Stimulated activated CD4-positive, alpha-beta T cell treated with anti-CD3 and anti-CD28 coated beads, Interleukin-1b, Interleukin-23, amount 100 ng/mL, for 1 hour (primary cell): Measurements from ENCODE around the gene KRTAP10-12.
"Not testable (repeated sequence)": the region's sequence is repeated elsewhere in the genome, so short reads cannot be mapped to it uniquely, and the experiment has no call there.

Experiments
- DNase-seq, 2 donors: peaks; one replicate each; pipeline ENCODE4 v3.0.0-alpha.2; 2020; ENCODE audit warnings: low read depth in 2 of 2

Gene KRTAP10-12

DNA sequence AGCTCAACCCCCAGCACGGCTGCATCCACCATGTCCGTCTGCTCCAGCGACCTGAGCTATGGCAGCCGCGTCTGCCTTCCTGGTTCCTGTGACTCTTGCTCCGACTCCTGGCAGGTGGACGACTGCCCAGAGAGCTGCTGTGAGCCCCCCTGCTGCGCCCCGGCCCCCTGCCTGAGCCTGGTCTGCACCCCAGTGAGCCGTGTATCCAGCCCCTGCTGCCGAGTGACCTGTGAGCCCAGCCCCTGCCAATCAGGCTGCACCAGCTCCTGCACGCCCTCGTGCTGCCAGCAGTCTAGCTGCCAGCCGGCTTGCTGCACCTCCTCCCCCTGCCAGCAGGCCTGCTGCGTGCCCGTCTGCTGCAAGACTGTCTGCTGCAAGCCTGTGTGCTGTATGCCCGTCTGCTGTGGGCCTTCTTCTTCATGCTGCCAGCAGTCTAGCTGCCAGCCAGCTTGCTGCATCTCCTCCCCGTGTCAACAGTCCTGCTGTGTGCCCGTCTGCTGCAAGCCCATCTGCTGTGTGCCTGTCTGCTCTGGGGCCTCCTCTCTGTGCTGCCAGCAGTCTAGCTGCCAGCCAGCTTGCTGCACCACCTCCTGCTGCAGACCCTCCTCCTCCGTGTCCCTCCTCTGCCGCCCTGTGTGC is at the start of gene KRTAP10-12:
TSS of gene KRTAP10-12 (plus strand) at position 1 of the 639 bp plus-strand sequence. CDS start at position 31, 30 bp downstream.
- not testable (repeated sequence) for DNase-seq

- DNase-seq, result no peak
Observed at GRCh38 chr21:44647222-44647552, 49.8 kb upstream of the KRTAP10-12 start.

- DNase-seq, result no peak
Observed at GRCh38 chr21:44648557-44649311, 48.2 kb upstream of the KRTAP10-12 start.

DNA sequence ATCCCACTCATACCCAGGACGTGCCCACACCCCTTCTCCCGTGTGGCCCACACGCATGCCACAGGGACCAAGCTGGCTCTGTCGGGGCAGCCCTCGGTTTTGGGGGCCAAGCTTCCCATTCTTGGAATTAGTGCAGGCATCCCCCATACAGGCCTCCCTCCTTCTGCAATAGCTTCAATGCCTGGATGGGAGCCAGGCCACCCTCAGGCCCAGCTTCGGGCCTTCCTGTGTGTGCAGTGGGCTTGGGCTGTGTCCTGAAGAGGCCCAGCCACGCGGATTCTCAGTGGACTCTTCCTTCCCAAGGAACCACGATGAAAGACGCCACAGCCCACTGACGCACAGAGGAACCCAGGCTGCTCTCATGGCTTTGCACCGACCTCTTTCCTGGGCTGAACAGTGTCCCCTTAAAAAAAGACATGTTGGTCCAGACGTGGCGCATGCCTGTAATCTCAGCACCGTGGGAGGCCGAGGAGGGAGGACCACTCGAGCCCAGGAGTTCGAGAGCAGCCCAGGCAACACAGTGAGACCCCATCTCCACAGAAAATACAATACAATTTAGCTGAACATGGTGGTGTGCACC is 47.4 kb upstream of the KRTAP10-12 start:
- DNase-seq, result no peak

- DNase-seq, result no peak
Observed at GRCh38 chr21:44650265-44650972, 46.6 kb upstream of the KRTAP10-12 start.

DNA sequence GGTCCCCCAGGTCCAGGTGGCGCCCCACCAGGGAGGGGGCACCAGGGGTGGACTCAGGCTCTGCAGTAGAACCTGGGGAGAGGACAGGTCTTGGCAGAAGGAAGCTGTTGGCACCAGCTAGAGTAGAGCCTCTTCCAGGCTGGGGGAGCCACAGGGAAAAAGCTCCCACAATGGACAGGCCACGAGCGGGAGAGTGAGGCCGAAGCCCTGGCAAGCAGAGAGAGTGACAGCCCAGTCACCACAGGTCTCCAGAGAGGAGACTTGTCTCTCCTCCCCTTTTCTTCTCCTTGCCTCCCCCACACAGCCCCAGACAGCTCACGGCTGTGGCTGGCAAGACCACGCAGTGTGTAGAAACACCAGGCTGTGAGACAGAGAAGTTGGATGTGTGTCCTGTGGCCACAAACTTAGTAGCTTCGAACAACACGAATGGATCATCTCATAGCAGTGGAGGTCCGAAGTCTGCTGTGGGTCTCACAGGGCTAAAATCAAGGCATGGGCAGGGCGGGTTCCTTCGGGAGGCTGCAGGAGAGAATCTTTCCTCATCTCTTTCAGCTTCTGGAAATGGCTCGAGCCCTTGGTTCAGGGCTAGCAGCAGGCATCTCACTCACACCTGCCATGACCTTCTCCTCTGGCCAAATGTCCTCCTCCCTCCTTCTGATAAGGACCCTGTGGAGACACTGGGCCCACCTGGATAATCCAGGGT is 45.8 kb upstream of the KRTAP10-12 start:
- no peak for DNase-seq

- DNase-seq, result no peak
Observed at GRCh38 chr21:44653123-44653522, 43.8 kb upstream of the KRTAP10-12 start.

DNA sequence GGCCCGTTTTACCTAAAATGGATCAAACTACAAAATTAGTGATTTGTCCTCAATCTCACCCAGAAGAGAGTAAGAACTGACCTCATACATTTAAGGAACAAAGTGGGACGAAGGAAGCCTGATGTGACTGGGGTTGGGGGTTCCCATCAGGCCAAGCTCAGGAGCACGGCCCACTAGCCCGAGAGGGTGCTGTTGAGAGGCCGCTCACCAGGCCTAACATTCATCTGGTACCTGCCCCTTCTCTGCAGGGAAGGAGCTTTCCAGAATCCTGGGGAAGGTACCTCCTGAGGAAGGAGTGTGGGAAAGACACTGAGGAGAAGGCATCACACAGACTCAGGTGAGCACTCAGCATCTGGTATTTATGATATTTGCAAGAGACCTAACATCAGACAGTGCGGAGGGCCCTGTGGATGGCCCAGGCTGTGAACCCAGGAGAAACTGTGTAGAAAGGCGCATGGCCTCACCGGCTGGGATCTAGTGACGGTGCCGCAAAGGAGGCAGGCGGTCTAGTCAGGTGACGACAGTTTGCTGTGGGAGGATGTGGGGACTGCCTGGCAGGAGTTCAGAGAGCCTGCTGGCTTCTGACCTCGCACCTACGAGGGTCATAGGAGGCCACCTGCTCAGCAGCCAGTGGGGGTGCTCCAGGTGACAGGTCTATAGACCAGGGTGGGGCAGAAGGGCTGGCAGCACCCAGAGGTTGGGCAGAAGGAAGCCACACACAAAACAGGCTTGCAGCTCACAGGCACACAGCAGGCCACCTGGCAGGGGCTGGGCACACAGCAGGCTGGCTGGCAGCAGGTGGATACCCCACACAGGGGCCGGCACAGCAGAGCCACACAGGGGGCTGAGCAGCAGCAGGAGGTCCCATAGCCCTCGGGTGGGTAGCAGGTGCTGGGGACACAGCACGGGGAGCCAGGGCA is 43.1 kb upstream of the KRTAP10-12 start:
- peak in 1 of 2 donors; percentile 18 for DNase-seq

GRCh38 chr21:44654576-44655175 is 42.3 kb upstream of the KRTAP10-12 start, which contains the start of gene KRTAP12-4:
KRTAP12-4 (minus strand) TSS chr21:44654659; CDS start chr21:44654614, 45 bp downstream.
- DNase-seq, result no peak

GRCh38 chr21:44656868-44657267 is 40.1 kb upstream of the KRTAP10-12 start:
- no peak for DNase-seq

DNA sequence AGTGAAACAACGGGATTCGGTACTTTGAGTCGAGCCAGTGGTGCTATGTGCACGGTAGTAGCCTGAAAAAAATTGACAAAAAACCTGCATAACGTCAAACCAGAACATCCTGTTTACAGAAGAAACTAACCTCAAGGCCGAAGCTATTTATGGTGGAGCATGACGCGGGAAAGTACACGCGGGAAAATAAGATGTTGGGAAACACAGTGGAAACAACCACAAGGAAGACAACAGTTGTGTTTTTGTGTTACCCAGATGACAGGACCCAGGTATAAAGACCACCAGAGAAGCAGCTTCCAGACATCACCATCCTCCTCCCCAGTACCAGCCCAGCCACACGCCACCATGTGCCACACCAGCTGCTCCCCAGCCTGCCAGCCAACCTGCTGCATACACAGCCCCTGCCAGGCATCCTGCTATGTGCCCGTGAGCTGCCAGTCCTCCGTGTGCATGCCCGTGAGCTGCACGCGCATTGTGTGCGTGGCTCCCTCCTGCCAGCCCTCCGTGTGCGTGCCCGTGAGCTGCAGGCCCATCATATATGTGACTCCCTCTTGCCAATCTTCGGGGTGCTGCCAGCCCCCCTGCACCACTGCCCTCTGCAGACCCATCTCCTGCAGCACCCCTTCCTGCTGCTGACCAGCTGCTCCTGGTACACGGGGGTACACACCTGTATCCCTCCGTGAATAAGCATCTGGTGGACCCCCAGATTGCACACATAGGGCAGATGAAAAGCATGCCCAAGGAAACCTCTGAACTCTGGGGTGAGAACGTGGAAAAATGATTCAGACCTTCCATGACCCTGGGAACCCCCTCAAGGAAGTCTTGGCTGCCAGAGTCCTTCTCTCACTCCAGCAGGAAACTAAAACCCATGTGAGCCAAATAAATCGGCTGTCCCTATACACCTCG is 39.1 kb upstream of the KRTAP10-12 start, which contains the start of gene KRTAP12-3:
TSS of gene KRTAP12-3 (plus strand) at position 298 of the 906 bp plus-strand sequence. CDS start at position 346, 48 bp downstream.
- peak in 1 of 2 donors; percentile 15 for DNase-seq

DNA sequence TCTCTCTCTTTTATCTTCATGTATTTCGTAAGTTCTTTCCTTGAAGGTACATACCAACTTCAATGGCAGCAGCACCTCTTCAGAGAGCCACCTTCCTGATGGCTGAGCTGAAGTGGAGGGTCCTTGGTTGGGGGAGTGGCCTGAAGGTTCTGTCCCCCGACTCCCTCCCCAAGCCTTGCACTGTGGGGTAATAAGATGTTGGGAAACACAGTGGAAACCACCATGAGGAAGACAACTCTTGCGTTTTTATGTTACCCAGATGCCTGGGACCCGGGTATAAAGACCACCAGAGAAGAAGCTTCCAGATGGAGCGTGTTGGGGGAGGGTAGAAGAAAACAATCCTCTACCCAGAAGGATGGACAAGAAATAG is 38.4 kb upstream of the KRTAP10-12 start:
- no peak for DNase-seq

DNA sequence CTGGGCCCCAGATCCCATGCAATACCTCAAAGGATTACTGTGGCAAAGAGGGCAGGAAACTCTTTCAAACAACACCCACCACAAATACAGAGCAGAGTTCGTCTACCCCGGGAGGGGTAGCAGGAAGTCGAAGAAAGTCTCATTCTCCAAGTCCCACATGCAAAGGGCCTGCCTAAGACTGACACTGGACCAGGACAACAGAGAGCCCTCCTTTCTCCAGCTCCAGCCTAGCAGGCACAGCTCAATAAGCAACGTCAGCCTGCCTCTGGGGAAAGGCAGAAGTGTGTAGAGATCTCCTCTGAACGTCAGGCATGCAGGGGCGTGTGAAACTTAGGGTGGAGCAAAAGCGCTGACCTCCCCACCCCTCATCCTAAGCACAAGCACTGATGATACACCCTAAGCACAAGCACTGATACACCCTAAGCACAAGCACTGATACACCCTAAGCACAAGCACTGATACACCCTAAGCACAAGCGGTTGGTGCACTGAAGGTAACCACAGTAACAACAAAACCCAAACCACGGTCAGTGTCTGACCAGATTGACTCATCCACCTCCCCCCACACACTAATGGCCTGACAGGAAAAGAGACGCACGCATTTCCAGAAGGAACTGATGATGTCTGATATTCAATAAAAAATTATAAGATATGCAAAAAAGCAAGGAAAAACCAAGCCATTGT is 37.9 kb upstream of the KRTAP10-12 start:
- DNase-seq, result no peak

DNA sequence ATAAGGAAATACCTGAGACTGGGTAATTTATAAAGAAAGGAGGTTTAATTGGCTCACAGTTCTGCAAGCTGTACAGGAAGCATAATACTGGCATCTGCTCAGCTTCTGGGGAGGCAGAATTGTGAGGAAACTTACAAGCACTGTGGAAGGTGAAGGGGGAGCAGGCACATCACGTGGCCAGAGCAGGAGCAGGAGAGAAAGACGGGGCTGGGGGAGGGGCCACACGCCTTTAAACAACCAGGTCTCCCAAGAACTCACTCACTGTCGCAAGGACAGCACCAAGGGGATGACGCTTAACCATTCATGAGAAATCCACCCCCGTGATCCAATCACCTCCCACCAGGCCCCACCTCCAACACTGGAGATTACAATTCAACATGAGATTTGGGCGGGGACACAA is 35.4 kb upstream of the KRTAP10-12 start:
- DNase-seq, result not testable (repeated sequence)

DNA sequence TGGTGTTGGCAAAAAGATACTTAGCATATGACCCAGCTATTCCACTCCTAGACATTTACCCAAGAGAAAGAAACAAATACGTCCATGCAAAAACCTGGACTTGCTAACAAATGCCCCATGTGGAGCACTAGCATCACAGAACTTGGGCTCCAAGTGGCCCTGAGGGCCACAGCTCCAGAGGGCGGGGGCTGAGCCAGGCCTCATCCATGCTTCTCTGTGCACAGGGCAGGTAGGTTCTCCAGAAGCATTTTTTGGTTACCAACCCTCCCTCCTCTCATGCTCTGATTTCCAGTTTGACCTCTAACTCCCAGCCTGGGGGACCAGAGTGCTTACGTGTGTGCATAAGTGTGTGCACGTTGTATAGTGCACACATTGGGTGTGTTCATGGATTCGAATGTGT is 32.3 kb upstream of the KRTAP10-12 start:
- DNase-seq, result no peak

- no peak for DNase-seq
Observed at GRCh38 chr21:44666401-44667320, 30.3 kb upstream of the KRTAP10-12 start, which contains the start of gene KRTAP12-2. KRTAP12-2 (minus strand) TSS chr21:44666927; CDS start chr21:44666886, 41 bp downstream.

- DNase-seq, result no peak
Observed at GRCh38 chr21:44667612-44668011, 29.4 kb upstream of the KRTAP10-12 start.
